KMS-11 (cell line): ENCODE results near the gene MED16.

ENCODE experiments used
- H2AFZ ChIP-seq: fragments of 200-600 bp; sonication (generic); 2 replicates; pipeline ENCODE4 v1.6.1; 2016; ENCODE audit warnings: antibody characterized with exemption, mixed run types, low read depth
- H3K27ac ChIP-seq: fragments of 200-600 bp; sonication (generic); 2 replicates; pipeline ENCODE4 v1.6.1; 2016; ENCODE audit warnings: mild to moderate bottlenecking, mixed run types
- H3K27me3 ChIP-seq: fragments of 200-600 bp; sonication (generic); 2 replicates; pipeline ENCODE4 v1.6.1; 2017; ENCODE audit warnings: mild to moderate bottlenecking, low read depth, mixed run types, moderate library complexity; ENCODE audit not compliant: insufficient read depth
- H3K36me3 ChIP-seq: fragments of 200-600 bp; sonication (generic); 2 replicates; pipeline ENCODE4 v1.6.1; 2017; ENCODE audit warnings: mild to moderate bottlenecking, mixed run types; ENCODE audit not compliant: insufficient read depth
- H3K4me1 ChIP-seq: fragments of 200-600 bp; sonication (generic); 2 replicates; pipeline ENCODE4 v1.6.1; 2016; ENCODE audit warnings: mild to moderate bottlenecking, low read depth, mixed run types; ENCODE audit not compliant: poor library complexity, severe bottlenecking
- H3K4me2 ChIP-seq: fragments of 200-600 bp; sonication (generic); 2 replicates; pipeline ENCODE4 v1.7.0; 2016; ENCODE audit warnings: mild to moderate bottlenecking, mixed run types
- H3K4me3 ChIP-seq: fragments of 200-600 bp; sonication (generic); IDR thresholded peaks from 2 replicates; pipeline ENCODE4 v1.6.1; 2017; ENCODE audit warnings: low read depth, low read length, mixed read lengths; ENCODE audit not compliant: insufficient read depth
- H3K79me2 ChIP-seq: fragments of 200-600 bp; sonication (generic); 2 replicates; pipeline ENCODE4 v1.6.1; 2016; ENCODE audit warnings: low read depth, mixed run types; ENCODE audit not compliant: insufficient read depth
- H3K9ac ChIP-seq: fragments of 200-600 bp; sonication (generic); 2 replicates; pipeline ENCODE4 v1.6.1; 2016; ENCODE audit warnings: mild to moderate bottlenecking, mixed run types
- H4K20me1 ChIP-seq: fragments of 200-600 bp; sonication (generic); 2 replicates; pipeline ENCODE4 v1.6.1; 2016; ENCODE audit warnings: mild to moderate bottlenecking, mixed run types; ENCODE audit not compliant: insufficient read depth
- TF ChIP-seq, protein P1 (sequence below): fragments of 200-600 bp; sonication (generic); conservative IDR thresholded peaks from 2 replicates; pipeline ENCODE4 v1.6.1; 2017; ENCODE audit warnings: low read depth, mild to moderate bottlenecking, antibody characterized with exemption, low read length, moderate library complexity, mixed read lengths

The MED16 gene

DNA sequence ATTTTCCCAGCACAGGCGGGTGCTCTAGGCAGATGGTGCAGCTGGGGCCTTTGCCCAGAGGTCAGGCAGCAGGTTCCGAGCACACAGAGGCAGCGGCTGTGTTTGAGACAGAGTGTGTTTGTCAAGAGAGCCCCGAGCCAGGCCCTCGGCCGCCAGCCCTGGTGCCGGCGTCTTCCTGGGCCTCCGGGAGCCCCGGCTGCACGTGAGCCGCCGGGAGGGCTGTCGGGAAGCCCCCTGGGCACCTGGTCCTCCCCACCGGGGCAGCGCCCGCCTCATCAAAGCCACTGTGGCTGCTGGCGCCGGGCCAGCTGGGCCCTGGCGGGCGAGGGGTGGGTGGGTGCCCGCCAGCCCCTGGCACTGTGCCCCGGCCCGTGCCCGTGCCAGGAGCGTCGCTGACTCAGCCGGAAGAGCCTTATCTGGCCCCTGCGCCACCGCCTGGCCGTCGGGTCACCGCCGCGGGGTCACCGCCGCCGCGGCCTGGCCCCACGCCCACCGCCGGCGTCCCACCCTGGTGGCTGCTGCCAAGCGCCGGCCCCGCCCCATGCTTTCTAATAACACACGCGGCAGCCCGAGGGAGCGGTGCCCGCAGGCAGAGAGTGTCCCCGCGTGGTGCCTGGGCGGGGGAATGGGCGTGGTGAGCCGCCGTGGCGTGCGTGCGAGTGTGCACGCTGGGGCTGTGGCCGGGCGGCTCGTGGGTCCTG lies 47.8 kb upstream of the MED16 start:
- Histone ChIP-seq H3K4me2 (peak overlapping the region; percentile 63), H3K36me3 (no peaks in the 10 kb centered on the region), H3K4me3 (no peak overlapping the region), H3K27ac (peak overlapping the region; percentile 43), H4K20me1 (no peaks in the 10 kb centered on the region), H3K4me1 (peaks cover 15% of the 10 kb centered on the region), H3K27me3 (no peaks in the 10 kb centered on the region), H3K79me2 (no peaks in the 10 kb centered on the region; the same call in 1 of the 2 replicates), H3K9ac (peak overlapping the region; percentile 19; the same call in 1 of the 2 replicates), H2AFZ (peak overlapping the region; percentile 34; the same call in 1 of the 2 replicates)
- TF ChIP-seq, protein P1, sequence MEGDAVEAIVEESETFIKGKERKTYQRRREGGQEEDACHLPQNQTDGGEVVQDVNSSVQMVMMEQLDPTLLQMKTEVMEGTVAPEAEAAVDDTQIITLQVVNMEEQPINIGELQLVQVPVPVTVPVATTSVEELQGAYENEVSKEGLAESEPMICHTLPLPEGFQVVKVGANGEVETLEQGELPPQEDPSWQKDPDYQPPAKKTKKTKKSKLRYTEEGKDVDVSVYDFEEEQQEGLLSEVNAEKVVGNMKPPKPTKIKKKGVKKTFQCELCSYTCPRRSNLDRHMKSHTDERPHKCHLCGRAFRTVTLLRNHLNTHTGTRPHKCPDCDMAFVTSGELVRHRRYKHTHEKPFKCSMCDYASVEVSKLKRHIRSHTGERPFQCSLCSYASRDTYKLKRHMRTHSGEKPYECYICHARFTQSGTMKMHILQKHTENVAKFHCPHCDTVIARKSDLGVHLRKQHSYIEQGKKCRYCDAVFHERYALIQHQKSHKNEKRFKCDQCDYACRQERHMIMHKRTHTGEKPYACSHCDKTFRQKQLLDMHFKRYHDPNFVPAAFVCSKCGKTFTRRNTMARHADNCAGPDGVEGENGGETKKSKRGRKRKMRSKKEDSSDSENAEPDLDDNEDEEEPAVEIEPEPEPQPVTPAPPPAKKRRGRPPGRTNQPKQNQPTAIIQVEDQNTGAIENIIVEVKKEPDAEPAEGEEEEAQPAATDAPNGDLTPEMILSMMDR = no peak

DNA sequence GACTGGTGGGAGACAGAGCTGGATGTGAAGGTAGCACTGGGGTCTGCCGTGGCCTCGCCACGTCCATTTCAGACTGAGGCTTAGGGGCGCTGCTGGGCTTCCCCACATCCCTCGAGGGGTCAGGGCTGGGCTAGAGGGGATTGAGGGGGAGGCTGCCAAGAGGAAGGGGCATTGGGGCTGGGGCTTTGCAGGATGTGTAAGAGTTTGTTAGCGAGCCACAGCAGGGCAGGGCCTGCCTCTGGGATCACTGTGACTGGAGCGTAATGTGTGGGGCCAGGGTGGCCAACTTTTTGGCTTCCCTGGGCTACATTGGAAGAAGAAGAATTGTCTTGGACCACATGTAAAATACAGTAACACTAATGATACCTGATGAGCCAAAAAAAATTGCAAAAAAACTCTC lies 46.9 kb upstream of the MED16 start:
- Histone ChIP-seq H3K4me2 (peak overlapping the region; percentile 43; the same call in 1 of the 2 replicates), H4K20me1 (no peaks in the 10 kb centered on the region), H3K79me2 (no peaks in the 10 kb centered on the region; the same call in 1 of the 2 replicates)

DNA sequence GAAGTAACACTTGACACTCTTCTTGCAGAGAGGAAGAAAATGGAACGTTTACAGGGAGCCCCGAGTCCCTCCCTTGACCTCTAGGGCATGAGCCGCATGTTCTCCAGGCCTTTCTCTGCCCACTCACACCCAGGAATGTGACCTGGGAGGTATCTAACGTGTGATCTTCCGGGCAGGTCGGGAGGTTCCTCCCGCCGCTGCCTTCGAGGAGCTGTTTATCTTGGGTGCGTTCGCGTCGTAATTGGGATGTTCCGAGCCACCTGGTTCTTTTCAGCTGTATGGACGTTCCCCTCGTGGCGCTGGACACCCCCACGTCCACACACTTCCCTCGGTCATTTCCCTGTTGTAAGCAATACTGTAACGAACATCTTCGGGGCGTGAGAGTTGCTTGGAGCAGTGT lies 46.5 kb upstream of the MED16 start:
- no peaks in the 10 kb centered on the region for H3K27me3 ChIP-seq
- peaks cover 15% of the 10 kb centered on the region for H3K4me1 ChIP-seq
- H3K4me2 ChIP-seq = no peak overlapping the region
- TF ChIP-seq, protein P1 = no peak
- no peak overlapping the region for H3K4me3 ChIP-seq
- H3K9ac ChIP-seq = no peak overlapping the region
- H4K20me1 ChIP-seq = no peaks in the 10 kb centered on the region
- no peaks in the 10 kb centered on the region for H3K79me2 ChIP-seq
- no peak overlapping the region for H3K27ac ChIP-seq
- H2AFZ ChIP-seq = no peak overlapping the region
- no peaks in the 10 kb centered on the region for H3K36me3 ChIP-seq

More for the DNA sequence above, 46.9 kb upstream of the MED16 start:
- Histone ChIP-seq H3K36me3 (no peaks in the 10 kb centered on the region), H3K27me3 (no peaks in the 10 kb centered on the region), H3K9ac (no peak overlapping the region), H3K4me3 (no peak overlapping the region), H3K4me1 (peaks cover 15% of the 10 kb centered on the region), H2AFZ (no peak overlapping the region), H3K27ac (peak overlapping the region; percentile 43; the same call in 1 of the 2 replicates)
- TF ChIP-seq, protein P1 = no peak

DNA sequence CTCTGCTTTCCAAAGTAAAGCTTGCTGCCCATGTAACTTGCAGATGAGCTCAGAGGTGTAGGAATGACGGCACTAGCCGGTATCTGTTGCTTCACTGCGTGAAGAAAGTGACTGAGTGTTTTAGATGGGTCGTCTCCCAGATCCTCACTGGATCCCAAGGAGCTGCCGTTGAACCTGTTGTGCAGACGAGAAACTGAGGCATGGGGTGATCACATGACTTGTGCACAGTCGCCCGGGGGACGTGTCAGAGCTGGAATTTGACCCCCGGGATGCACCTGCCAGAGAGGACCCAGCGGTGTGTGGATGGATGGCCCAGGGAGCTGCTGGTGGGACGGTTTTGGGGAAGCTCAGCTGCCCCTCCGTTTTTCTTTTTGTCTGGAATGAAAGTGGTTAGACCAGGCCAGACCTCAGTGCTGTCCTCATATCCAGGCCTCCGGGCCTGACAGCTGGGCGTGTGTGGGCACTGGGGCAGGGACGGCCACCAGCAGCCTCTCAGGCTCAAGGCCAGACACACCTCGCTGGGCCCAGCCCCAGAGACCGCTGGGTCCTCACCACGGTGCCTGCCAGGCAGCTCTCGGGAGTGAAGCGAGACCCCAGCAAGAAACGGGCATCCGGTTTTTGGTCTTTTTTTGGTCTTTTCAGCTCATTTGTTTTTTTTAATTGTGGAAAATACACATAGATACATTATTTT lies 45.4 kb upstream of the MED16 start:
- Histone ChIP-seq H3K4me1 (peaks cover 15% of the 10 kb centered on the region), H3K4me2 (no peak overlapping the region), H3K27ac (no peak overlapping the region), H3K9ac (no peak overlapping the region), H2AFZ (no peak overlapping the region), H3K79me2 (no peaks in the 10 kb centered on the region), H3K36me3 (no peaks in the 10 kb centered on the region), H3K4me3 (no peak overlapping the region), H4K20me1 (no peaks in the 10 kb centered on the region), H3K27me3 (no peaks in the 10 kb centered on the region)
- TF ChIP-seq, protein P1 = no peak
